HG03342 (cell line): ENCODE data around the gene CLINT1.
A peak's percentile ranks its signal among the peaks of the same experiment; 100 is the strongest.

Experiments
- ATAC-seq: cut with Tn5 transposase; IDR thresholded peaks from one replicate; pipeline ENCODE4 v1.9.1; 2021; ENCODE audit warnings: mild to moderate bottlenecking, moderate library complexity; ENCODE audit not compliant: unreplicated experiment

The CLINT1 gene

DNA sequence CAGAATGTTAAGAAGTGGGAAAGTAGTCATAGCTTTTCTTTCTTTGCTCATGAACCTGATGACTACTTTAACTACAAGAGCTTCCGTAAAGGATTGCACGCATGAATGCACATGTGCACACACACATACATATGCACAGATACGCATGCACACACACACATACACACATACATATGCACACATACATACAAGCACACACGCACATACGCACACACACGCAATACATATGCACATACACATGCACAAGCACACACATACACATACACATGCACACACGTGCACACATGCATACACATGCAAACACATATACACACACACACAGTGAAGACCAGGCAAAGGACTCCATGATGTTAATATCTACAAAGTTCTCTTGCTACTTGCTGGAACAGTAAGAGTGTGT lies 92.5 kb downstream of the CLINT1 start:
- ATAC-seq: no peak

DNA sequence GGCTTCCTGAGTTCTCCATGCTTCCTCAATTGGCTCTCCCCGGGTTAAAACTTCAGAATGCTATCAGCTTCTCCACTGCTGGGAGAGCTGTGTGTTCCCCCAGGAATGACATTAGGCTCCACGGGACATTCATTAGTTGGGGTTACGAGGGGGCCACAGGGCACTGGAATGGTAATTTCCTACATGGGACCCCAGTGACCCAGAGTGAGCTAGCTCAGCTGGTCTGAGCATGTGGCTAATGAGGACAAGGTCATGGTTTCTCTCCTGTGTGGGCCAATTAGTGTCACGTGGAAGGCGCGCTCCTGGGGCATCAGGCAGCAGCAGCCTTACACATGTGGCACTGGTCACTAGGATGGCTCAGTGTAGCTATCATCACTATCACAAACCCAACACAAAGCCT lies 94.4 kb downstream of the CLINT1 start:
- no peak for ATAC-seq

DNA sequence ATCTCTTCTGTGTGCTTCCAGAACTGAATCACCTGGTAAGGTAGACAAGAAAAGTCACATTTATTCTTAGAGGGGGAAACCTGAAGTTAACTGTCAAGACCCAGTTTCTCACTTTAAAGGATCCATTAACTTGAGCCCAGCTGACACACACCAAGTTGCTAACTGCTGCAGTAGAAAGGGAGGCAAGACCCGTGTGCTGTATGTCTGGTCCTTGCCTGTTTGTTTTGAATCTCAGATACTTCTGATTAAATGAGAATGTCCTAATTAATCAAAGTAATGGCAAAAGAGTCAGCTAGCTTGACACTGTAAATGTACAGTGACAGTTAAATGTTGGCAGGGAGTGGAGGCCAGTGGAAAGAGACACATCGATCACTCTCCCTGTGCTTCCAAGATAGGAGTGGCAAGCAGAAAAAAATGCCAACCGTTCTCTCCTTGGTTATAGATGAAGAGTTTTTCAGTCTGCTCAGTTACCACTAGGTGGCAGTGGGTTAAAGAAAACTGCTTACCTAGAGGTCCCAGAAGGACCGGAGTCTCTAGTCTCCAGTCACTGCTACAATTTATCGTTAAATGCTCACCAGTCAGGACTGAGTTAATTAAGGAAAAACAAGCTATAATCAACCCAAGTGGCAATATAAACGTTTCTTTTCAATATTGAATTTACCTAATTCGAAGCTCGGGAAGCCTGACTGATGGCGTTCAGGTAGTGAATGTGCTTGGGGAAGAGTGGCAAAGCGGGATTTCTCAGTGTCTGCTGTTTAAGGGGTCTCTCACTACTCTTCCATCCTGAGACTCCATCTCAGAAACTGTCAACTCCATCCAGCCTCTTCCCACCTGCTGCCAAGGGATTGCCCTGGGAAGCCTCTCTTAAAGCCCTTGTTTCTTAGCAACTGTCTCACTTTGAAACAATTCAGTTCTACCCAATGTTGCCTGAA lies 97.0 kb downstream of the CLINT1 start:
- peak; percentile 81 for ATAC-seq

DNA sequence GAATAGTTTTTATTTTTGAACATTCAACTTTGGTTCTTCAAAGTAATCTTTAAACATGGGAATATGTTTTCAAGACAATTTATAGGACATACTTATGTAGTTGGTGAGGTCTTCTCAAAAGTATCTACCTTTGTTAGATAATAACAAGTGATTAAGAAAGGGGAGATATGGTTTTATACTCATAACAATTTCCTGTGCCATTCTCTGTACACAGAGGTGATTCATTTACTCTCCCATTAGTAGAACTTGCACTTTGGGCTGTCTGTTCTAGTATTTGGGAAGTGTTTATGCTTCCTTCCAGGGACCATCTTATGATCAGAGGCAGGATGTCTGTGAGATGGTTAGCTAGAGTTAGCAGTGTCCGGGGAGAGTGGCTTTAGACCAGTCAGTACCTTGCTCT lies 100.2 kb downstream of the CLINT1 start:
- no peak for ATAC-seq

DNA sequence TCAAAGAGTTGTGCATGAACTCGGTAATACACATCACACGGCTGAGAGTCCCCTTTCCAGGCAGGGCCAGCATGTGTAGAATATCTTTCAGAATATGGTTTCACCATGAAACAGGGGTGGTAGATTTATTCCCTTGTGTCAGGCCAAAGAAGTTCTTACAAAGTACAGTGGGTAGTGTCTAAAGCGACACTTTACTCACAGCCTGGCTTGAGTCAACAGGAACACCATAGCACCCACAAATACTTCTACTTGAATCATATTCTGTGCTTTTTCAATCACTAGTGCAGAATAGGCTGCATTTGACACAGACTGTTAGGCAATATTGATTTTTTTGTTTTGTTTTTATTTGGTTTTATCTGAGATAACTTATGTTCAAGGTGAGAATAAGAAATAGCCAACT lies 102.8 kb downstream of the CLINT1 start:
- no peak for ATAC-seq

DNA sequence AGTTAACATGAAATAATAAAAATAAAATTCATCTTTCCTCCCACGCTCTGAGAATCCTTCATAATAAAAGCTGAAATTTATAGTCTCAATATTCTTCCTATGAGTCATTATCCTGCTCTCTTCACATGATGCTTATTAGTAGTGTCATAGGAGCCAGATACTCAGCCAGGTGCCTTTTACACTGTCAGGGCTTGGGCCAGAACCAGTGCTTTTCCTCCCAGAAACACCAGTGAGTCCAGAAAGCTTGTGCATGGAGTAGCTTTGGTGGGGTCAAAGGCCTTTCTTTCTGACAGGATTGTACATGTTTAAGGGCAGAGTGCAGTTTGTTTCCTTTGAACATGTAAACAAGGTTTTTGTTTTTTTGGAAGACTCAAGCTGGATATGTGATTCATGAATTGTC lies 108.6 kb downstream of the CLINT1 start:
- ATAC-seq: no peak

DNA sequence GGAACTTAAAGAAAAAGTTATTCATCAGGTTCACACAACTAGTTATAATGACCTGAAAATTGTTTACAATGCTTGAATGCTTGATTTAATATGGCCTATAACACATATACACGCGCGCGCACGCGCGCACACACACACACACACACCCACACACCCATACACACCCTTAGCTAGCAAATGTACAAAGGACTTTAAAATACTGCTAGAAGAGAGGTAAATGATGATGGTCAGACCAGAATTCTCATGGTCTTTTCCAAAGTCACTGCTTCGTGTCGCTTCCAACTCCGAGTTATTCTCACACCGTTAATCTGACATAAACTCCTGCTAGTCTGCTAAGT lies 109.5 kb downstream of the CLINT1 start:
- ATAC-seq: no peak

DNA sequence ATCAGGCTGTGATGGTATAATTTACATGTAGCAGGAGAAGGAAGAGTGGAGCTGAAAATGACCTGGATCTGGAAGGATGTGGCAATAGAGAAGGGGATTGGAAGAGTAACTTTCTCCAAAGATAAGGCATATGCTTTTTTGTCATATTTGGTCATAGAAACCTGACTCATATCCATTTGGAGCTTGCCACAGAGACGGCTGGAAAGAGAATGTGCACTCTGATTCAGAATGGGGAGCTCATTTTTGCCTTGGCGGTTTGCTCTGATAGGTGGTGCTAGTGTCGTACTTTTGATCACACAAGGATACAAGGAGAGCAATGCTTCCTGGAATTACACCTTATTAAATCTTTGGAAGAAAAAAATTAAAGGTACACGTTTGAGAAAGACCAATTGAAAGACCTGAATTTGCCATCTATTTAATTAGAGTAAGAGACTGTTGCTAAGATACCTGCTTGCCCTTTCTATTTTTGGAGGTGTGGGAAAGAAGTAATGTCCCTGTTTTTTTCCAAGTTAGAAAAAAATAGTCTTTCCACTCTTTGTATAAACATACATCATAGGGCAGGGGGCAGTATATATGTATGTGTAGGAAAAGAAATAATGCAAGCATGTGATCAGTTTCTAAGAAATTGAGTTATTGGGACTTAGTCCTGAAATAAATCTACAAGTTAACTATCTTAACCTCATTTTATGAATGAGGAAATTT lies 110.0 kb downstream of the CLINT1 start:
- ATAC-seq: no peak

DNA sequence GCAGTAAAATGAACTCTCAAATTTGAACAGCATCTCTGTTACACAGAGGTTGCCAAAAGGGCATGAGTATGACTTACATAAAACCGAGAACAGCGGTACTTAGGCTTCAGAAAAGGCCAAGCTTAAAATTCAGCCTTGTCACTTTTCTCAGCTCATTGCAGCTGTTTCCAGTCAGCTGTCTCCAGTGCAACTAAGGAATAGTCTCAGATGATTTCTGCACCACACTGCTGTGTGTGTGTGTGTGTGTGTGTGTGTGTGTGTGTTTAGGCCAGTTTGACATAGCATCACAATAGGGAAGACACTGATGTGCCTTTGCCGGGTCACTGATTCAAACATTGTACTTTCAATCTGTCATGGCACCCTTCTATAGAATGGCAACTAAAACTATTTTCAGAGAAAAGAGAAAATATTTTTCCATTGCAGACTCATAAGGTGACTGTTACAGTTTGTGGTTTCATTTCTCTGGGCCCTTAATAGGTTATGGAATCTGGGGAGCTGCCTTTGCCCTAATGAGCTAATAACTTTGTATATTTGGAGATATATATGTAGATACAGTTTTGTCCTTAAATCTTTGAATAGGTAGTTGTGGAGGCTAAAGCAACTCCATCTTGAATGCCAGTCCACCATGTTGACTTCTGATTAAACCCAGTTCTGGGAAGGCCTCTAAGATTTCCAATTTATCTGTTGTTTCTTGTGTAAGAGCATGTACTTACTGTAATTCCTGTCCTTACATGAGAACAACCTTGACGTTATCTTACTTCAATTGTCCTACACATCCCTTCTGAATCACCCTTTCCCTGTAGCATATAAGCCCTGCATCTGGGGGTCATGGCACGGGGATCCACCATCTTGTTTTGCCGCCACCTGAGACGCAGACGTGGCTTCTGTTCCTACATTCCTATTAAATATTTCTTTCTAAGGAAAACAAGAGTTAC lies 110.9 kb downstream of the CLINT1 start:
- ATAC-seq: no peak

DNA sequence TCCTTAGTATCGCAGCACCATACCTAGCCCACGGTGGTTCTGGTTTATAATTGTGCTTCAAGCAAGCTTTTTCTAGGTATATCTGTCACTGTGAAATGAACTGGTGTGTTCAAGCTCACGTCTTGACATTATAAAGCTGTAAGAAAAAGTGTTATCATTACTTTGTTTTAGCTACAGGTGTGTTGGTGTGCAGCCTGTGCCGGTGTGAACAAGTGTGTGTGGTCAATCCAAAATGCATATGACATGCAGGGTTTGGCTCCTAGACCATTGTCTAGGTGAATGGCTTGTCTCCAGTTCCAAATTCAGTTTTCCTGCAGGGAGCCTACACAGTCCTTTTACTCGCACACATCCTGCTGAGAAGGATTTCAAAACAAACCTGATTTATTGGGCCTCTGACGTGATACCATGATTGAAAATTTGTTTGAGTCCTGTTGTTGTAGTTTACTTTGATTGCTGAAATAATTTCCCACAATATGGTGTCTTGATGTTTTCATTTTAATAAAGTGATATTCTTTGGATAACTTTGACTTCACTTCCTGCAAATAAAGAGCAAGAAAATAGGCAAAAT lies 111.7 kb downstream of the CLINT1 start:
- no peak for ATAC-seq

DNA sequence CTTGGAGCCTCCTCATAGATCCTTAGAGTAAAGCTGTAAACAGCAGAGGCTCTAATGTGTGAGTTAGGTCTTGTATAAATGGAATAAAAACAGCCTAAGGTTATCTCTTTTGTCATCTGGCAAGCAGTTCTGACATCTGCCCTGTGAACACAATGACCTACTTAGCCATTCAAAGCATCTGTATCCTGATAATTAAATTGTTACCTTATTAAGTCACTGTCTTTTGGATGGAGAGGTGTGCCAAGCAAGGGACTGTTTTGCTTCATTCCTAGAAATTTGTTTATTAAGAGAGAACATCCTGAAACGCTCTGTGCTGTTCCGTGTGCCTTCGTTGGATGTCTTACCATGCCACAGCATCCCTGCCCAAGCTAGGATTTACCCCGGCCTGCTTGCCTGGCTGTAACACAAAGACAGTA lies 113.9 kb downstream of the CLINT1 start:
- ATAC-seq: no peak

DNA sequence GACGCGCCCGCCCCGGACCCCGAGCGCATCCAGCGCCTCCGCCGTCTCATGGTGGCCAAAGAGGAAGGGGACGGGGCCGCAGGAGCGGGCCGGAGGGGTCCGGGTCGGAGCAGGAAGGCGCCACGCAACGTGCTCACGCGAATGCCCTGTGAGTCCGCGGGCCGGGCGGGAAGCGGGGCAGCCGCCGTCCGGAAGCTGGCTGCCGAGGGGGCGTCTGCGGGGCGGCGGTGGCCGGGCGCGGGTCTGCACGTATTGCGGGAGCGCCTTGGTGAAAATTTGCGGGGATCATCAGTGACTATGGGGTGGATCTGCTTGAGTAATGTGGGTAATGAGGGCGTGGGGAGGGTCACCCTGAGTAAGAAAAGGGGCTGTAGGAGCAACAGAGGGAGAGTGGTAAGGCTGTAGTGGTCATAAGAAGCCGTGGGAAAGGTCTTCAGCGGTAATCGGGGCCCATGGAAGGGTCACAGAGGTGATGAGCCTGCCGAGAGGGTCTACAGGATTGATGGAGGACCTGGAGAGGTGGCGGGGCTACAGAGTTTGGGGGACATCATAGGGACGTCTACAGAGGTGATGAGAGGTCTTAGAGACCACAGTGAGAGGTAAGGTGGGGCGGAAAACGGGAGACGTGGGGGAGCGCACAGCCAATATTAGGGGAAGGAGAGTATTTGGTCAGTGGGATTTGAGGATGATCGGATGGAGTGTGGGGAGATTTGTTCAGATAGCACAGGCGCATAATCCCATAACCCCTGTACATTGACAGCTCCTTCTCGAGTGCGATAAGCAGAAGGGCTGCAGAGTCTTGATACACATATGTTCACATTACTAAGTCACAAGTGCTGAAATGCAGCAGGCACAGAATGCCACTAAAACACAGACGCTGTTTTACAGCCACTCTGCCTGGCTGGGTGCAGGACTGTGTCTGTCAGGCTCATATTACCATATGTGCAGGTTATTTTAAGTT lies 114.6 kb downstream of the CLINT1 start:
- ATAC-seq: peak; percentile 30

DNA sequence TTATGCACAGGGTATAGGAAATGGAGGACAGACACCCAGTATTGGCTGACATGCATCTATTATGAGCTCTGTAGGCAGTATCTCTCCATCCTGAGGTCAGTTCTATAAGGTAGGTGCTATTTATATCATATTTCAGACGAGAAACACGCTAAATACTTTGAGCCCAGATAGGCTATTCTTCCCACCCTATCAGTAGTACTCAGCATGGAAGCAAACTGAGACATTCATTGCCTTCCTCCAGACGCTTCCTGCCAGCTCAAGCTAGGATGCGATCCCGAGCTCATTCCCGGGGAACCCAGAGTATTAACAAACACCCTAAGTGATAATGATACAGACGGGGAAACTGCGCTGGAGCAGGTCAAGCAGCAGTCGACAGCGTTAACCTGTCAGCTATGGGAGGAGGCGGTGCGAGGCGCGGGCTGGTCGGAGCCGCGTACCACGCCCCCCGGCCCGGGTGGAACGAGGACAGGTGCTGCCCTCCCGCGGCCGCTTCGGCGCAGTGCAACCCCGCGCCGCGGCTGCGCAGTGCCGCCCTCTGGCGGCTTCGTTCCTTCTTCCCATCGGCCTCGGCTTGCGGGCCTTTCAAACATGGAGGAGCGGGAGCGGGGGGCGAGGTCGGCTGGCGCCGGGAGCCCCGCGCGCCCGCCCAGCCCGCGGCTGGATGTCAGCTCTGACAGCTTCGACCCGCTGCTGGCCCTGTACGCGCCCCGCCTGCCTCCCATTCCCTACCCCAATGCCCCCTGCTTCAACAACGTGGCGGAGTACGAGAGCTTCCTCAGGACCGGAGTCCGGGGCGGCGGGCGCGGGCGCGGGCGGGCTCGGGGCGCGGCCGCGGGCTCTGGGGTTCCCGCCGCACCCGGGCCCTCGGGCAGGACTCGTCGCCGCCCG lies 115.5 kb downstream of the CLINT1 start, which contains the start of gene LSM11:
Gene LSM11, plus strand, starts transcription at position 550 of the 888 bp plus-strand sequence. Its CDS starts 39 bp downstream, at position 589.
- peak; percentile 93 for ATAC-seq

DNA sequence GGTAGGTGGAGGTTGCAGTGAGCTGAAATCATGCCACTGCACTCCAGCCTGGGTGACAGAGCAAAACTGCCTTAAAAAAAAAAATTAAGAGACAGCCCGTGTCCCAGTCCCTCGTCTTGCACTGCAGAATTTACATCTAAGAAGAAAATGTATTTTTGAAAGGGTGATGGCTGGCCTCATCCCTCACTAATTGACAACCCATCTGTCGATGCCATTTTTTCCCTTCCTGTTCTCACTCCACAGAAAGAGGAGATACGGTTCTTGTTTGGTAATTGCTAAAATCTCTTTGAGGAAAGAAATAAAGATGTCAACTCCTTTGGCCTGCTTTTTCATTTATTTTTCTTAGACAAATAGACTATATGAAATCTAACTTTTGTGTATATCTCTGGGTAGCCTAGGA lies 117.8 kb downstream of the CLINT1 start:
- ATAC-seq: no peak

DNA sequence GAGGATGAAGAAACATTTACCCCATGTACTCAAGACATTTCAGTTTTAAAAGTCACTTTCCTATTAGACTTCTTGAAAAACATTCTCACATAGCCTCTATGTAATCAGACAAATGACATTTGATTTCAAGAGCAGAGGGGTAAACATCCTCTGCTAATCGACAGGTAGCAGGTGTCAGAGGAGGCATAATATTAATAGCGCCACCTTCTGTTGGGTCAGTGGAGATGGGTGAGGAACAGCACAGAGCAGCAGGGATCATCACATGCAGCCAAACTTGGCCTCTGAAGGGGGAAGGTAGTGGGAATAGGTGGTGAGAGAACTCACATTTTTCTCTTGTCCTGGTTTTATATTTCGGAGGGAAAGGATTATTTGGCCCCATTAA lies 118.7 kb downstream of the CLINT1 start:
- ATAC-seq: no peak

DNA sequence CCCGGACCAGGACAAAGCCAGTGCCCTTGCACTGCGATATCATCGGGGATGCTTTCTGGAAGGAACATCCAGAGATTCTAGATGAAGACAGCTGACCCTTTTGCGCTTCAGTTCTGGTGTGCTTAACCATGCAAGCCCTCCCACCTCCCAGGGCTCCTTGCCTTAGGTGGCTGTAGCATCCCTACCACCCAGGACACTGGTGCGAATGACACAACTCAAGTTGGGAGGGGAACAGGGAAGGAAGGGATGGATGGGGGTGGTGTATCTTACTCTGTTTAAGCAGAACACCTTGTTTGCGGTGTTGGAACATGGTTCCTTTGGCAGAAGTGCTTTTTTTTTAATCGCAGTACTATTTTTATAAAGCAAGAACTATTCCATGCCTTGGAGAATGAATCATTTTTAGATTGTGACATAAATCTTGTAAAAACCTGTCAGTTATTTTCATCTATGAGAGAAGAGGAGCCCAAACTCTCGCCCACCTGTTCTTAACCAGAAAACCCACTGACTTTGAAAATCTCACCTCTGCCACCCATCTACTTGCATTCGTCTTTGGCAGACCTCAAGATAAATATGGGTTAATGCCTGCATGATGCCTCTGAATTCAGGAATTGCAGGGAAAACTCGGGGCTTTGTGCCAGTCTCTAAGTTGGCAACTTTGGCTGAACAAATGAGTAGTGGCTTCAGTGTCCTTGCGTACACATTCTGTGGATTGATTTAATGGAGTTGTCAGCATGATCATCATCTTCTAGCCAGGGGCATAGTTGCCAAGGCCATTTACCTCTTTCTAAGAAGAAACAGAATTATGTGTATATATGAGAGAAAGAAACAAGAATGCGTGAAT lies 119.3 kb downstream of the CLINT1 start:
- ATAC-seq: no peak

DNA sequence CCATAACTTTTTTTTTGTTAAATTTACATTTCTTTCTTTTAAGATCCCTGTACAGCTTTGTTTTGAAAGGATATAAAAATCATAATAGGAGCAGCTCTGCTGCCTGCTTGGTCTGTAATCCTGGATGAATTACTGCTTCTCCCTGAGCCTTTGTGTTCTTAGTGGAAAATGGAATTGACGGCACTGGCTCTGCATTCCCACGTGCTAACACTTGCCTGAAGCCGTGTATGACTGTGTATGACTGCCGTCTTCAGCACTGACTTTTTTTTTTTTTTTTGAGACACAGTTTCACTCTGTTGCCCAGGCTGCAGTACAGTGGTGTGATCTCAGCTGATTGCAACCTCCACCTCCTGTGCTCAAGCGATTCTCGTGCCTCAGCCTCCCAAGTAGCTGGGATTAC lies 123.0 kb downstream of the CLINT1 start:
- no peak for ATAC-seq
